ENCODE measurements around the gene DNM3.

Gene DNM3

DNA sequence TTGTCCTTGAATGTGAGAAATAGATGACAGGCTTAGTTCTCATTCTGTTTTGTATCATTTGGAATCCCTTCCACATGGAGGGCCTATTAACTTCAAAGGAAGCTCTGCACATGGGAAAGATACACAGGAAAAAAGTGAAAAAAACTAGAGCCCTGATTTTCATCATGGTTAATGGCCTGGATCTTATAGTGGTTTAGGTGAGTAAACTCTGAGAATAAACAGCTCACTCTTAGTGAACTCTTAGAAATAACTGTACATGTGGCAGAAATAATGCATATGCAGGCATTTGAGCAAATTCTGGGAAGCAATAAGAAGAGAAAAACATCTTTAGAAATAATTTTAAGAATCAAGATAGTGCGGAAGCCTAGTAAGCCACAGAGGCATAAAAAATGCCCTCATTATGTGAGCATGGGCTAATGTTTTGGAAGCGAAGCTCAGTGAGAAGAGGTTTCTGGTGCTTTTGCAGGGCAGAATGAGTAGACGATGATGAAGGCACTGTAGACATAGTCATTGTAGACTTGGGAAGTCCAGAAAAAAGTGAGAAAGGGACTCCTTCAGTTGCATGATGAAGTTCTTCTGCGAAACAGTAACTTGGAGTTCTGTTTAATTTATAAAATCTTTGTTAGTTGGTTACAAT lies 279.9 kb downstream of the DNM3 start:
- H3K4me3 ChIP-seq (ENCODE audit: low read length), result no peak overlapping the region
- no peak for TF ChIP-seq CTCF (IDR thresholded peaks at IDR 0.05; ENCODE audit: insufficient read depth, low read depth, low read length, missing control alignments)
- DNase-seq (ENCODE audit: low read depth), result no peak

DNA sequence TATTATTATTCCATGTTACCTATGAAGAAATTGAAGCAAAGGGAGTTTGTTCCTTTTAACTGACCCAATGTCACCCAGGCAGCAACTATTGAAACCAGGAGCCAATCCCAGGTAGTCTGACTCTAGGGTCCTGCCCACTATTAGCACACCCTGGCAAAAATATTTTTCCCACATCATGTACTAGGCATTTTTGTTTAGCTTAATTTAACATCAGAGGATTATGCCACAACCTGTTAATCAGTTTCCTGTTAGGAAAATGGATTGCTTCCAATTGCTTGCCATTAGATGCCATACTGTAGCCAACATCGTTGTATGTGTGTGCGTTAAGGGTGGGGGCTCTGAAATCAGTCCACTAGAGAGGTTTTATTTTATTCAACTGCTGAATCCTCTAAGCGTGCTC lies 281.1 kb downstream of the DNM3 start:
- no peak for TF ChIP-seq CTCF (IDR thresholded peaks at IDR 0.05; ENCODE audit: insufficient read depth, low read depth, low read length, missing control alignments)
- DNase-seq (ENCODE audit: low read depth), result peak; percentile 53
- no peak overlapping the region for H3K4me3 ChIP-seq (ENCODE audit: low read length)

DNA sequence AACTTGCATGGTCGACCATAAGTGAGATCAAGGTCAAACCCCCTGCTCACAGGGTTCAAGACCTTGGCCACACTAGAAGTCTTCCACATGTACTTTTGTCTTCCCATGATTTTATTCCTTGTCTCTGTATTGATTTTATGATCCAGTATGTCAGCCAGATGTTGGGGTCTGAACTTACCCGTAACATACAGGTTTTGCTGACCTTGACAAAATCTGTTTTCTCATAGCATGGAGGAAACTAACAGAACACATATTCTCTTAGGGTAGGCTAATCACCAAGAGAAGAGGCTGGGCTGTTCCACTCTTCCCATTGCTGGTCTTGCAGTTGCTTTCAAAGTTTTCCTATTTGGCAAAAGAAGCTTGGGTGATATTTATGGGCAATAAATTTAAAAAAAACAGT lies 284.0 kb downstream of the DNM3 start:
- no peak for TF ChIP-seq CTCF (IDR thresholded peaks at IDR 0.05; ENCODE audit: insufficient read depth, low read depth, low read length, missing control alignments)
- no peak for DNase-seq (ENCODE audit: low read depth)
- no peak overlapping the region for H3K4me3 ChIP-seq (ENCODE audit: low read length)

DNA sequence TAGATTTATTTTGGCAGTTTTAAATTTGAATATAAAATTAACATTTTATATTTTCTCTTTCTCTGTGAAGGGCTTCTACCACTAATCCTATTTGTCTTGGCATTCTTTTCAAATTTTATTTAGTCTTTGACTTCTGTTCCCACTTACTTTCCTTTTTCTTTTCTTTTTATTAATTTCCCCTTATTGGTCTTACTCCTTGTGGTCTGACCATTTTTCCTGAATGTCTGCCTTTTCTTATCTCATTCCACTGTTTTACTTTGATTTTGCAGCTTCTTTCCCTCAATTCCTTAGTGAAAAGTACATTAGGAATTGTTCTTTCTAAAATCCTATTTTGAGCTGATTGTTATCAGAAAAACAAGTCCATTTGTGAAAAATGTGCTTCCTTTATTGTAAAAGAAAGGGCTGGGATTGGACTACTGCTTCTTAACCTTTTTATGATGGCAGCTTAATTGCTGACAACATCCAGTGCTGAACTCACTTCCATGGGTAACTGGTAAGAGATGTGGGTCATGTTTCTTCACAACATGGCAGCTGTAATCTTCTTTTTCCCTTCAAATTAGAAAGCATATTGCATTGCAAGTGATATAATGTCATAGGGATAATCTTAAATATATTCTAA lies 284.6 kb downstream of the DNM3 start:
- no peak overlapping the region for H3K4me3 ChIP-seq (ENCODE audit: low read length)
- TF ChIP-seq CTCF (IDR thresholded peaks at IDR 0.05; ENCODE audit: insufficient read depth, low read depth, low read length, missing control alignments), result no peak
- DNase-seq (ENCODE audit: low read depth), result no peak

DNA sequence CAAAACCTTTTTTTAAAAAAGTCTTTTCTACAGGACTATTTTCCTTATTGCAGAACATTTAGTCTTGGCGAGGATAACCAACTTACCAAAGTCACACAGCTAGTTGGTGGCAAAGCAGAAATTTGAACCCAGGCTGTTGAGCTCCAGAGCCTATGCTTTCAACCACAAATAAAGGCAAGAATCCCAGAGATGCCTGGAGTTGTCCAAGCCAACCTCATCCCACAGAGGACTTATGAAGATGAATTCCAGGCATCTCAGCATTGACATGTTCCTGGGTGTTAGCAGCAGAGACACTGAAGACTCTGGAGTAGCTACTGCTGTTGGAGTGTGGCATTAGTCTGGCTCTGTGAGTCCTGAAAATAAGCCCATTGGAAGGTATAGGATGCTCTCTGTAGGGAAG lies 291.5 kb downstream of the DNM3 start:
- DNase-seq (ENCODE audit: low read depth), result no peak
- TF ChIP-seq CTCF (IDR thresholded peaks at IDR 0.05; ENCODE audit: insufficient read depth, low read depth, low read length, missing control alignments), result no peak
- H3K4me3 ChIP-seq (ENCODE audit: low read length), result no peak overlapping the region

DNA sequence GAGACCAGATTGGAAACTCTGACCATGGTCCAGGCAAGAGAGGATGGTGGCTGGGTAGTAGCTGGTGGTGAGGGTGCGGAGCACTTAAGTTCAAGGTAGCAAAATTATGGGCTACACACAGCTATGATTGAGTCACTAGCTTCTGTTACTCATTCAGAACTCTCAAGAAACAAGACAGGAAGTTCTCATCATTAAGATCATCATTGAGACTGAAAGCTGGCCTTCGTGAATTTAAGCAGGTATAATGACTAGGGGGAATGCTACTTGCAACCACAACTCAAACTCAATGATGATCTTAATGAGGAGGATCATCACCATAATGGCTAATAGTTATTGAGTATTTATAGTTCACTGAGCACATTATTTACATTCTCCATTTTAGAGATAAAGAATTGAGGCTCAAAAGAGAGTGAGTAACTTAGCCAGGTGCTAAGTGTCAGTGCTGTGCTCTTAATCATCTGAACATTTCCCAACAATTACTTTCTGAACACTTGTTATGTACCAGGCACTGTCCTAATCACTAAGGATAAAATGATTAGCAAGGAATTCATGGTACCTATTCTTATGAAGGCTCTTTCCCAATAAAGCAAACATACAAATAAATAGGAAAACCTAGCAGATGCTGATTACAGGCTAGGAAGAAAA lies 292.9 kb downstream of the DNM3 start:
- peak; percentile 63 for DNase-seq (ENCODE audit: low read depth)
- no peak for TF ChIP-seq CTCF (IDR thresholded peaks at IDR 0.05; ENCODE audit: insufficient read depth, low read depth, low read length, missing control alignments)
- H3K4me3 ChIP-seq (ENCODE audit: low read length), result no peak overlapping the region

Data from epithelial cell of esophagus (primary cell).